ENCODE results near the gene PXN. TPM values are rescaled to one million over a fixed set of nuclear protein-coding genes. Genes with fewer than 3 reads are reported as not detected.
A peak's percentile ranks its signal among the peaks of the same experiment; 100 is the strongest.

The PXN gene
- total RNA-seq, 1 donor from 2014 or later: 29.5 TPM

GRCh38 chr12:120225852-120226640 lies 39.5 kb downstream of the PXN start:
- no peaks in the 10 kb centered on the region for H3K27me3 ChIP-seq (ENCODE audit: control insufficient read depth, insufficient read depth, low read length)
- H3K4me3 ChIP-seq (ENCODE audit: low read depth, low read length): no peak overlapping the region
- no peak for FAIRE-seq
- H3K36me3 ChIP-seq (ENCODE audit: control insufficient read depth, insufficient read depth, low read length): peaks cover 30% of the 10 kb centered on the region
- TF ChIP-seq CTCF (IDR thresholded peaks at IDR 0.05; ENCODE audit: insufficient read depth, low read length, severe bottlenecking): peak; percentile 20
- peak; percentile 44 for DNase-seq (ENCODE audit: low read depth)

- Histone ChIP-seq H3K36me3 (ENCODE audit: control insufficient read depth, insufficient read depth, low read length) (peaks cover 38% of the 10 kb centered on the region), H3K4me3 (ENCODE audit: low read depth, low read length) (no peak overlapping the region)
Observed at GRCh38 chr12:120225200-120225558, 40.4 kb downstream of the PXN start.

GRCh38 chr12:120224304-120225199 lies 41.0 kb downstream of the PXN start:
- Histone ChIP-seq H3K4me3 (ENCODE audit: low read depth, low read length) (no peak overlapping the region), H3K27me3 (ENCODE audit: control insufficient read depth, insufficient read depth, low read length) (no peaks in the 10 kb centered on the region), H3K36me3 (ENCODE audit: control insufficient read depth, insufficient read depth, low read length) (peaks cover 42% of the 10 kb centered on the region)
- FAIRE-seq: no peak
- no peak for TF ChIP-seq CTCF (IDR thresholded peaks at IDR 0.05; ENCODE audit: insufficient read depth, low read length, severe bottlenecking)
- DNase-seq (ENCODE audit: low read depth): no peak

More at GRCh38 chr12:120225200-120225558, 40.4 kb downstream of the PXN start:
- DNase-seq (ENCODE audit: low read depth): no peak
- no peaks in the 10 kb centered on the region for H3K27me3 ChIP-seq (ENCODE audit: control insufficient read depth, insufficient read depth, low read length)
- TF ChIP-seq CTCF (IDR thresholded peaks at IDR 0.05; ENCODE audit: insufficient read depth, low read length, severe bottlenecking): no peak
- FAIRE-seq: no peak

- Histone ChIP-seq H3K36me3 (ENCODE audit: control insufficient read depth, insufficient read depth, low read length) (peaks cover 49% of the 10 kb centered on the region), H3K4me3 (ENCODE audit: low read depth, low read length) (no peak overlapping the region), H3K27me3 (ENCODE audit: control insufficient read depth, insufficient read depth, low read length) (no peaks in the 10 kb centered on the region)
- no peak for TF ChIP-seq CTCF (IDR thresholded peaks at IDR 0.05; ENCODE audit: insufficient read depth, low read length, severe bottlenecking)
- no peak for DNase-seq (ENCODE audit: low read depth)
- no peak for FAIRE-seq
Observed at GRCh38 chr12:120223458-120224303, 41.8 kb downstream of the PXN start.

GRCh38 chr12:120222288-120222832 lies 43.2 kb downstream of the PXN start:
- Histone ChIP-seq H3K36me3 (ENCODE audit: control insufficient read depth, insufficient read depth, low read length) (peaks cover 49% of the 10 kb centered on the region), H3K4me3 (ENCODE audit: low read depth, low read length) (no peak overlapping the region), H3K27me3 (ENCODE audit: control insufficient read depth, insufficient read depth, low read length) (no peaks in the 10 kb centered on the region)
- TF ChIP-seq CTCF (IDR thresholded peaks at IDR 0.05; ENCODE audit: insufficient read depth, low read length, severe bottlenecking): no peak
- DNase-seq (ENCODE audit: low read depth): no peak
- FAIRE-seq: no peak
